ENCODE measurements around the gene UCHL5.

Gene UCHL5

GRCh38 chr1:193059282-193060114 lies at the start of gene UCHL5, which contains the start of gene RO60:
TSS of gene UCHL5 (minus strand) at chr1:193059360. CDS start at chr1:193059260, 100 bp downstream.
TSS of gene RO60 (plus strand) at chr1:193059612. CDS start at chr1:193069055, 9,443 bp downstream.
- peak; percentile 96 for DNase-seq

GRCh38 chr1:193108471-193108870 lies 49.3 kb upstream of the UCHL5 start:
- no peak for DNase-seq

GRCh38 chr1:193105821-193106177 lies 46.6 kb upstream of the UCHL5 start:
- no peak for DNase-seq

- peak; percentile 60 for DNase-seq
Observed at GRCh38 chr1:193104907-193105820, 46.0 kb upstream of the UCHL5 start, which contains the start of gene GLRX2. TSS of gene GLRX2 (minus strand) at chr1:193105414. CDS start at chr1:193105382, 32 bp downstream.

- DNase-seq = no peak
Observed at GRCh38 chr1:193104502-193104906, 45.3 kb upstream of the UCHL5 start.

- DNase-seq = no peak
Observed at GRCh38 chr1:193103759-193104501, 44.8 kb upstream of the UCHL5 start.

- no peak for DNase-seq
Observed at GRCh38 chr1:193102662-193103061, 43.5 kb upstream of the UCHL5 start.

GRCh38 chr1:193094112-193094511 lies 35.0 kb upstream of the UCHL5 start:
- DNase-seq = no peak

GRCh38 chr1:193090865-193091264 lies 31.7 kb upstream of the UCHL5 start:
- DNase-seq = no peak

- no peak for DNase-seq
Observed at GRCh38 chr1:193087893-193088292, 28.7 kb upstream of the UCHL5 start.

GRCh38 chr1:193086342-193086741 lies 27.2 kb upstream of the UCHL5 start:
- DNase-seq = no peak

GRCh38 chr1:193085263-193085662 lies 26.1 kb upstream of the UCHL5 start:
- no peak for DNase-seq

GRCh38 chr1:193083365-193084088 lies 24.4 kb upstream of the UCHL5 start:
- DNase-seq = no peak

GRCh38 chr1:193079187-193079586 lies 20.0 kb upstream of the UCHL5 start:
- no peak for DNase-seq

GRCh38 chr1:193077991-193078390 lies 18.8 kb upstream of the UCHL5 start:
- no peak for DNase-seq

- peak; percentile 21 for DNase-seq
Observed at GRCh38 chr1:193070942-193071341, 11.8 kb upstream of the UCHL5 start.

- DNase-seq = peak; percentile 19
Observed at GRCh38 chr1:193070386-193070753, 11.2 kb upstream of the UCHL5 start.

- DNase-seq = peak; percentile 11
Observed at GRCh38 chr1:193069748-193070385, 10.7 kb upstream of the UCHL5 start.

GRCh38 chr1:193068013-193068412 lies 8.9 kb upstream of the UCHL5 start:
- no peak for DNase-seq

GRCh38 chr1:193066606-193067005 lies 7.4 kb upstream of the UCHL5 start:
- no peak for DNase-seq

GRCh38 chr1:193065954-193066353 lies 6.8 kb upstream of the UCHL5 start:
- no peak for DNase-seq
